ENCODE data around the gene ALKBH5. TPM values are rescaled to one million over a fixed set of nuclear protein-coding genes. Genes with fewer than 3 reads are reported as not detected.
A peak's percentile ranks its signal among the peaks of the same experiment; 100 is the strongest.

The ALKBH5 gene
- total and polyA plus RNA-seq, 2 of the 8 experiments (the other 6 are each of a cell fraction or from before 2014, with no cell fraction given), result 63.7 to 86.4 TPM

DNA sequence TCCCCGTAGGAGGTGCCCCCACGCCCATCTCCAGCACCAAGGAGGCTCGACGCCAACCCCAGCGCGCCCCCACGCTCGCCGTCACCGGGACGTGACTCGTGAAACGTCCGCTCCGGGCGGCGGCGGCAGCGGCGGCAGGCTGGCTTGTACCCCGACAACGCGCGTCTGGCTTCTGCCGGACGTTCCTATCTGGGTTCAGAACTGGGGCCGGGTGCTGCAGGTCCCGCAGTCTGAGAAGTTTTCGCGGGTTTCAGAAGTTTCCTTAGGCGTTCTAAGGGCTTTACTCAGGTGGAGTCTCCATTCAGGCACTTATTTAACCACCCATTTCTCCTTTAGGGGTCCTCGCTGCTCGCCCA is 672 bp upstream of the ALKBH5 start (continued):
- TF ChIP-seq, protein P1, sequence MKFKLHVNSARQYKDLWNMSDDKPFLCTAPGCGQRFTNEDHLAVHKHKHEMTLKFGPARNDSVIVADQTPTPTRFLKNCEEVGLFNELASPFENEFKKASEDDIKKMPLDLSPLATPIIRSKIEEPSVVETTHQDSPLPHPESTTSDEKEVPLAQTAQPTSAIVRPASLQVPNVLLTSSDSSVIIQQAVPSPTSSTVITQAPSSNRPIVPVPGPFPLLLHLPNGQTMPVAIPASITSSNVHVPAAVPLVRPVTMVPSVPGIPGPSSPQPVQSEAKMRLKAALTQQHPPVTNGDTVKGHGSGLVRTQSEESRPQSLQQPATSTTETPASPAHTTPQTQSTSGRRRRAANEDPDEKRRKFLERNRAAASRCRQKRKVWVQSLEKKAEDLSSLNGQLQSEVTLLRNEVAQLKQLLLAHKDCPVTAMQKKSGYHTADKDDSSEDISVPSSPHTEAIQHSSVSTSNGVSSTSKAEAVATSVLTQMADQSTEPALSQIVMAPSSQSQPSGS (IDR thresholded peaks at IDR 0.05; ENCODE audit: low read length), result peak; percentile 32; the same call in 1 of the 2 replicates
- TF ChIP-seq MAFK (IDR thresholded peaks at IDR 0.05; ENCODE audit: low read depth, low read length), result no peak
- TF ChIP-seq KDM4A (IDR thresholded peaks at IDR 0.05; ENCODE audit: low read depth, low read length, severe bottlenecking), result peak; percentile 37
- TF ChIP-seq PHF8 (conservative IDR thresholded peaks at IDR 0.05; ENCODE audit: low read depth, low read length), result peak; percentile 72
- no peak for TF ChIP-seq TEAD4 (IDR thresholded peaks at IDR 0.05; ENCODE audit: low read depth, low read length)
- TF ChIP-seq TAF1 (IDR thresholded peaks at IDR 0.05; ENCODE audit: low read depth, low read length), result peak; percentile 84
